ENCODE measurements around the gene PCBP1. TPM values are rescaled to one million over a fixed set of nuclear protein-coding genes. Genes with fewer than 3 reads are reported as not detected.
"Not testable (repeated sequence)": the region's sequence is repeated elsewhere in the genome, so short reads cannot be mapped to it uniquely, and the experiment has no call there.

The PCBP1 gene
- total and polyA plus RNA-seq, 4 donors, result 249 to 288 (median 261) TPM

GRCh38 chr2:70091816-70092215 lies 4.5 kb downstream of the PCBP1 start:
- Histone ChIP-seq H3K27ac (ENCODE audit: low read depth in 1 of 2, low read length in 2 of 2) (no peak overlapping the region), H3K27me3 (ENCODE audit: control insufficient read depth in 1 of 2, insufficient read depth in 2 of 2, low read length in 1 of 2) (no peaks in the 10 kb centered on the region), H3K36me3 (ENCODE audit: control insufficient read depth in 1 of 2, insufficient read depth in 2 of 2, low read length in 1 of 2) (no peaks in the 10 kb centered on the region), H3K4me1 (ENCODE audit: control insufficient read depth in 1 of 2, insufficient read depth in 2 of 2, low read length in 2 of 2) (peaks cover 2 to 7% of the 10 kb centered on the region in 2 donors), H3K9me3 (ENCODE audit: control insufficient read depth, low read length) (no peaks in the 10 kb centered on the region), H3K4me3 (ENCODE audit: low read length in 2 of 2) (no peak overlapping the region)
- no peak for ATAC-seq (ENCODE audit: low FRiP score)
- 93% methylated on average over 7 of the region's 7 CpGs for WGBS, 2 donors
- intact Hi-C loops (cut with DNase I), result no loop called here
- no peak for DNase-seq

GRCh38 chr2:70092576-70093243 lies 5.4 kb downstream of the PCBP1 start:
- WGBS, 2 donors, result 93 to 94% methylated on average over 12 of the region's 12 CpGs
- intact Hi-C loops (cut with DNase I); H3K4me1 ChIP-seq (ENCODE audit: control insufficient read depth in 1 of 2, insufficient read depth in 2 of 2, low read length in 2 of 2): not testable (repeated sequence)

GRCh38 chr2:70094171-70094977 lies 7.1 kb downstream of the PCBP1 start:
- 91 to 94% methylated on average over 5 of the region's 5 CpGs for WGBS, 2 donors
- H3K27ac ChIP-seq (ENCODE audit: low read depth in 1 of 2, low read length in 2 of 2), result peak overlapping the region; percentile 57 to 90
- intact Hi-C loops (cut with DNase I), result loop anchor here in 1 of 2 donors (2.0 kb wide), 1 partner anchor 38 kb away; no protein-coding TSS in a partner anchor
- H3K27me3 ChIP-seq (ENCODE audit: control insufficient read depth in 1 of 2, insufficient read depth in 2 of 2, low read length in 1 of 2), result no peaks in the 10 kb centered on the region
- H3K9me3 ChIP-seq (ENCODE audit: control insufficient read depth, low read length), result no peaks in the 10 kb centered on the region
- H3K4me1 ChIP-seq (ENCODE audit: control insufficient read depth in 1 of 2, insufficient read depth in 2 of 2, low read length in 2 of 2), result peaks cover 2 to 7% of the 10 kb centered on the region in 2 donors
- no peak overlapping the region for H3K4me3 ChIP-seq (ENCODE audit: low read length in 2 of 2)
- H3K36me3 ChIP-seq (ENCODE audit: control insufficient read depth in 1 of 2, insufficient read depth in 2 of 2, low read length in 1 of 2), result no peaks in the 10 kb centered on the region
- DNase-seq, result no peak
- no peak for ATAC-seq (ENCODE audit: low FRiP score)

More at GRCh38 chr2:70092576-70093243, 5.4 kb downstream of the PCBP1 start:
- H3K9me3 ChIP-seq (ENCODE audit: control insufficient read depth, low read length); H3K4me3 ChIP-seq (ENCODE audit: low read length in 2 of 2); H3K36me3 ChIP-seq (ENCODE audit: control insufficient read depth in 1 of 2, insufficient read depth in 2 of 2, low read length in 1 of 2); H3K27me3 ChIP-seq (ENCODE audit: control insufficient read depth in 1 of 2, insufficient read depth in 2 of 2, low read length in 1 of 2); DNase-seq; ATAC-seq (ENCODE audit: low FRiP score); H3K27ac ChIP-seq (ENCODE audit: low read depth in 1 of 2, low read length in 2 of 2): not testable (repeated sequence)

GRCh38 chr2:70094978-70095719 lies 7.9 kb downstream of the PCBP1 start:
- WGBS, 2 donors, result 15% methylated on average over 5 of the region's 5 CpGs
- DNase-seq (peak; percentile 75 to 83), ATAC-seq (ENCODE audit: low FRiP score) (peak; percentile 88)
- intact Hi-C loops (cut with DNase I), result loop anchor here in 1 of 2 donors (2.0 kb wide), 1 partner anchor 38 kb away; no protein-coding TSS in a partner anchor
- Histone ChIP-seq H3K27me3 (ENCODE audit: control insufficient read depth in 1 of 2, insufficient read depth in 2 of 2, low read length in 1 of 2) (no peaks in the 10 kb centered on the region), H3K9me3 (ENCODE audit: control insufficient read depth, low read length) (no peaks in the 10 kb centered on the region), H3K4me1 (ENCODE audit: control insufficient read depth in 1 of 2, insufficient read depth in 2 of 2, low read length in 2 of 2) (peaks cover 0 to 7% of the 10 kb centered on the region in 2 donors), H3K27ac (ENCODE audit: low read depth in 1 of 2, low read length in 2 of 2) (peak overlapping the region; percentile 84 to 90), H3K36me3 (ENCODE audit: control insufficient read depth in 1 of 2, insufficient read depth in 2 of 2, low read length in 1 of 2) (no peaks in the 10 kb centered on the region), H3K4me3 (ENCODE audit: low read length in 2 of 2) (no peak overlapping the region)

- Histone ChIP-seq H3K36me3 (ENCODE audit: control insufficient read depth in 1 of 2, insufficient read depth in 2 of 2, low read length in 1 of 2) (no peaks in the 10 kb centered on the region), H3K4me1 (ENCODE audit: control insufficient read depth in 1 of 2, insufficient read depth in 2 of 2, low read length in 2 of 2) (peaks cover 0 to 7% of the 10 kb centered on the region in 2 donors), H3K27me3 (ENCODE audit: control insufficient read depth in 1 of 2, insufficient read depth in 2 of 2, low read length in 1 of 2) (no peaks in the 10 kb centered on the region), H3K4me3 (ENCODE audit: low read length in 2 of 2) (no peak overlapping the region), H3K9me3 (ENCODE audit: control insufficient read depth, low read length) (no peaks in the 10 kb centered on the region), H3K27ac (ENCODE audit: low read depth in 1 of 2, low read length in 2 of 2) (peak overlapping the region; percentile 35 to 84)
- intact Hi-C loops (cut with DNase I), result loop anchor here in 1 of 2 donors (2.0 kb wide), 1 partner anchor 37 kb away; no protein-coding TSS in a partner anchor
- DNase-seq, result no peak
- ATAC-seq (ENCODE audit: low FRiP score), result peak; percentile 5
- 93% methylated on average over 16 of the region's 16 CpGs for WGBS, 2 donors
Observed at GRCh38 chr2:70095720-70096670, 8.7 kb downstream of the PCBP1 start.

GRCh38 chr2:70098032-70098431 lies 10.8 kb downstream of the PCBP1 start:
- Histone ChIP-seq H3K9me3 (ENCODE audit: control insufficient read depth, low read length) (no peaks in the 10 kb centered on the region), H3K36me3 (ENCODE audit: control insufficient read depth in 1 of 2, insufficient read depth in 2 of 2, low read length in 1 of 2) (no peaks in the 10 kb centered on the region), H3K4me3 (ENCODE audit: low read length in 2 of 2) (no peak overlapping the region), H3K27me3 (ENCODE audit: control insufficient read depth in 1 of 2, insufficient read depth in 2 of 2, low read length in 1 of 2) (no peaks in the 10 kb centered on the region), H3K27ac (ENCODE audit: low read depth in 1 of 2, low read length in 2 of 2) (no peak overlapping the region), H3K4me1 (ENCODE audit: control insufficient read depth in 1 of 2, insufficient read depth in 2 of 2, low read length in 2 of 2) (peaks cover 0 to 7% of the 10 kb centered on the region in 2 donors)
- DNase-seq (no peak), ATAC-seq (ENCODE audit: low FRiP score) (no peak)
- 87 to 88% methylated on average over 4 of the region's 4 CpGs for WGBS, 2 donors
- intact Hi-C loops (cut with DNase I), result no loop called here

GRCh38 chr2:70099270-70099669 lies 12.0 kb downstream of the PCBP1 start:
- Histone ChIP-seq H3K27ac (ENCODE audit: low read depth in 1 of 2, low read length in 2 of 2) (no peak overlapping the region), H3K27me3 (ENCODE audit: control insufficient read depth in 1 of 2, insufficient read depth in 2 of 2, low read length in 1 of 2) (no peaks in the 10 kb centered on the region), H3K9me3 (ENCODE audit: control insufficient read depth, low read length) (no peaks in the 10 kb centered on the region), H3K4me3 (ENCODE audit: low read length in 2 of 2) (no peak overlapping the region), H3K4me1 (ENCODE audit: control insufficient read depth in 1 of 2, insufficient read depth in 2 of 2, low read length in 2 of 2) (peaks cover 0 to 2% of the 10 kb centered on the region in 2 donors), H3K36me3 (ENCODE audit: control insufficient read depth in 1 of 2, insufficient read depth in 2 of 2, low read length in 1 of 2) (no peaks in the 10 kb centered on the region)
- 84 to 95% methylated on average over 2 of the region's 2 CpGs for WGBS, 2 donors
- intact Hi-C loops (cut with DNase I), result no loop called here
- DNase-seq, result no peak
- ATAC-seq (ENCODE audit: low FRiP score), result no peak

- intact Hi-C loops (cut with DNase I), result no loop called here
- no peaks in the 10 kb centered on the region for H3K36me3 ChIP-seq (ENCODE audit: control insufficient read depth in 1 of 2, insufficient read depth in 2 of 2, low read length in 1 of 2)
- no peaks in the 10 kb centered on the region for H3K27me3 ChIP-seq (ENCODE audit: control insufficient read depth in 1 of 2, insufficient read depth in 2 of 2, low read length in 1 of 2)
- H3K27ac ChIP-seq (ENCODE audit: low read depth in 1 of 2, low read length in 2 of 2), result no peak overlapping the region
- 97% methylated on average over 6 of the region's 6 CpGs for WGBS, 2 donors
- ATAC-seq (ENCODE audit: low FRiP score), result no peak
- H3K4me3 ChIP-seq (ENCODE audit: low read length in 2 of 2), result no peak overlapping the region
- no peaks in the 10 kb centered on the region for H3K4me1 ChIP-seq (ENCODE audit: control insufficient read depth in 1 of 2, insufficient read depth in 2 of 2, low read length in 2 of 2)
- H3K9me3 ChIP-seq (ENCODE audit: control insufficient read depth, low read length), result no peaks in the 10 kb centered on the region
- no peak for DNase-seq
Observed at GRCh38 chr2:70101174-70101573, 13.9 kb downstream of the PCBP1 start.
